HFFc6 (cell line): ENCODE data around the gene CCNK. TPM values are rescaled to one million over a fixed set of nuclear protein-coding genes. Genes with fewer than 3 reads are reported as not detected.

Experiments used
- DNase-seq: peaks from one replicate; pipeline ENCODE4 v3.0.0-alpha.2; 2018
- H3K27ac Mint-ChIP-seq: 2 replicates; pipeline ENCODE4 v1.8.0; 2020; ENCODE audit warnings: mild to moderate bottlenecking, mixed read lengths
- H3K27me3 Mint-ChIP-seq: 2 replicates; pipeline ENCODE4 v1.8.0; 2021; ENCODE audit warnings: mild to moderate bottlenecking, moderate library complexity, mixed read lengths; ENCODE audit not compliant: insufficient read depth
- H3K36me3 Mint-ChIP-seq: 2 replicates; pipeline ENCODE4 v1.8.0; 2021; ENCODE audit warnings: low read depth, mixed read lengths
- H3K4me1 Mint-ChIP-seq: 2 replicates; pipeline ENCODE4 v1.8.0; 2020; ENCODE audit warnings: low read depth, mixed read lengths
- H3K4me3 Mint-ChIP-seq: 2 replicates; pipeline ENCODE4 v1.8.0; 2020; ENCODE audit warnings: mild to moderate bottlenecking, moderate library complexity, mixed read lengths
- H3K9me3 Mint-ChIP-seq: 2 replicates; pipeline ENCODE4 v1.8.0; 2020; ENCODE audit warnings: mild to moderate bottlenecking, mixed read lengths
- CTCF ChIP-seq: fragments of 200-600 bp; sonication (generic); IDR thresholded peaks from 2 replicates; pipeline ENCODE4 v1.5.0; 2021; ENCODE audit warnings: antibody characterized with exemption, mild to moderate bottlenecking
- total RNA-seq, 6 experiments: library from RNA; stranded (reverse); fragmentation: NEBNext Ultra II Directional; extraction: Animal tissue kit (Norgen Biotek cat#: 25700); gene quantifications; 2 replicates in 1 of 6; 3 replicates in 5 of 6; pipeline ENCODE4 v1.2.3, GENCODE V29; 2021

The CCNK gene
- total RNA-seq, 6 experiments from 2014 or later = 74.9 to 93.1 (median 86.4) TPM

GRCh38 chr14:99437706-99438105 lies 43.5 kb upstream of the CCNK start:
- peak overlapping the region; percentile 75 for H3K27ac Mint-ChIP-seq

GRCh38 chr14:99440278-99440677 lies 40.9 kb upstream of the CCNK start:
- no peak overlapping the region for H3K4me3 Mint-ChIP-seq
- H3K4me1 Mint-ChIP-seq = peaks cover 14% of the 10 kb centered on the region
- DNase-seq = no peak
- H3K27me3 Mint-ChIP-seq = no peaks in the 10 kb centered on the region; the same call in 1 of the 2 replicates
- TF ChIP-seq CTCF = no peak; the same call in 1 of the 2 replicates
- no peaks in the 10 kb centered on the region for H3K9me3 Mint-ChIP-seq
- H3K36me3 Mint-ChIP-seq = peaks cover 32% of the 10 kb centered on the region
- H3K27ac Mint-ChIP-seq = no peak overlapping the region

More at GRCh38 chr14:99437706-99438105, 43.5 kb upstream of the CCNK start:
- H3K9me3 Mint-ChIP-seq = no peaks in the 10 kb centered on the region
- peaks cover 14% of the 10 kb centered on the region for H3K4me1 Mint-ChIP-seq
- no peaks in the 10 kb centered on the region; the same call in 1 of the 2 replicates for H3K27me3 Mint-ChIP-seq
- H3K36me3 Mint-ChIP-seq = peaks cover 37% of the 10 kb centered on the region
- no peak overlapping the region for H3K4me3 Mint-ChIP-seq
- DNase-seq = no peak
- no peak for TF ChIP-seq CTCF

GRCh38 chr14:99441157-99441870 lies 39.9 kb upstream of the CCNK start:
- H3K36me3 Mint-ChIP-seq = peaks cover 25% of the 10 kb centered on the region
- H3K4me1 Mint-ChIP-seq = peaks cover 13% of the 10 kb centered on the region
- TF ChIP-seq CTCF = peak; percentile 51
- no peaks in the 10 kb centered on the region for H3K27me3 Mint-ChIP-seq
- H3K9me3 Mint-ChIP-seq = no peaks in the 10 kb centered on the region
- no peak overlapping the region for H3K4me3 Mint-ChIP-seq
- H3K27ac Mint-ChIP-seq = no peak overlapping the region
- no peak for DNase-seq

GRCh38 chr14:99441918-99442317 lies 39.3 kb upstream of the CCNK start:
- TF ChIP-seq CTCF = no peak
- Mint-ChIP-seq H3K4me3 (no peak overlapping the region), H3K27me3 (no peaks in the 10 kb centered on the region), H3K36me3 (peaks cover 23% of the 10 kb centered on the region), H3K9me3 (no peaks in the 10 kb centered on the region), H3K27ac (no peak overlapping the region), H3K4me1 (peaks cover 7% of the 10 kb centered on the region)
- no peak for DNase-seq

- no peak for DNase-seq
- no peak overlapping the region for H3K27ac Mint-ChIP-seq
These were observed 35.3 kb upstream of the CCNK start for GRCh38 chr14:99445931-99446330.

More at GRCh38 chr14:99445931-99446330, 35.3 kb upstream of the CCNK start:
- no peaks in the 10 kb centered on the region for H3K27me3 Mint-ChIP-seq
- no peak overlapping the region for H3K4me3 Mint-ChIP-seq
- H3K36me3 Mint-ChIP-seq = peaks cover 11% of the 10 kb centered on the region
- TF ChIP-seq CTCF = no peak
- no peaks in the 10 kb centered on the region for H3K4me1 Mint-ChIP-seq
- H3K9me3 Mint-ChIP-seq = no peaks in the 10 kb centered on the region
